ENCODE measurements around the gene FARSB. TPM values are rescaled to one million over a fixed set of nuclear protein-coding genes. Genes with fewer than 3 reads are reported as not detected.

FARSB gene
- total and polyA plus RNA-seq, 4 donors = 9.5 to 17.0 (median 15.5) TPM

DNA sequence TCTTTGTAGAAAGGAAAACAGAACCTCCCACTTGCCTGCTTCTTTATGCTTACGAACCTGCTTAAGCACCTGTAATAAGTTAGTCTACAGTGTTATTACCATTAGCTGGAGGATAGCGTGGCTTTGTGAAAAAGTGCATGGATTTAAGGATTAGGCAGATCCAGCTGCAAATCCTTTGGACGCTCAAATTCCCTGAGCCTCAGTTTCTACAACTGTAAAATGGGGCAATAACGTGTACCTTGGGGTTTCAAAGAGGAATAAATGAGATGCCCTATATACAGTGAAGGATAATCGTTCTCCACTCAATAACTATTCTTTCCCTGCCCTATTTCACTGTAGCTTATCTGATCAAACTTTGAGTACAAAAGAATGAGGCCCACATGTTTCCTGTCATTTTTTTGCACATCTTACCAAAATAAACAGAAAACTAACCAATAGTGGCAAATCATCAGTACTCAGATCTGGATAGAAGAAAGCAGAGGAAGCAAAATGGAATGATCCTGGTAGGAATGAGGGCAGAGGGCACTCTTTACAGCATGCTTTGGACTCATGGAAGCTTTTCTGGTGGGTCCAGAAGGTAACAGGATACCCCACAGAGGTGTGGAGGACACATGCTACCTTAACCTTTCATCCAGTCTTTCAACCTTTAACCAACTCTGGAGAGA lies 30.3 kb upstream of the FARSB start:
- WGBS, 2 donors = 71 to 80% methylated on average over 5 of the region's 5 CpGs
- TF ChIP-seq, protein P1, sequence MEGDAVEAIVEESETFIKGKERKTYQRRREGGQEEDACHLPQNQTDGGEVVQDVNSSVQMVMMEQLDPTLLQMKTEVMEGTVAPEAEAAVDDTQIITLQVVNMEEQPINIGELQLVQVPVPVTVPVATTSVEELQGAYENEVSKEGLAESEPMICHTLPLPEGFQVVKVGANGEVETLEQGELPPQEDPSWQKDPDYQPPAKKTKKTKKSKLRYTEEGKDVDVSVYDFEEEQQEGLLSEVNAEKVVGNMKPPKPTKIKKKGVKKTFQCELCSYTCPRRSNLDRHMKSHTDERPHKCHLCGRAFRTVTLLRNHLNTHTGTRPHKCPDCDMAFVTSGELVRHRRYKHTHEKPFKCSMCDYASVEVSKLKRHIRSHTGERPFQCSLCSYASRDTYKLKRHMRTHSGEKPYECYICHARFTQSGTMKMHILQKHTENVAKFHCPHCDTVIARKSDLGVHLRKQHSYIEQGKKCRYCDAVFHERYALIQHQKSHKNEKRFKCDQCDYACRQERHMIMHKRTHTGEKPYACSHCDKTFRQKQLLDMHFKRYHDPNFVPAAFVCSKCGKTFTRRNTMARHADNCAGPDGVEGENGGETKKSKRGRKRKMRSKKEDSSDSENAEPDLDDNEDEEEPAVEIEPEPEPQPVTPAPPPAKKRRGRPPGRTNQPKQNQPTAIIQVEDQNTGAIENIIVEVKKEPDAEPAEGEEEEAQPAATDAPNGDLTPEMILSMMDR (IDR thresholded peaks at IDR 0.05; ENCODE audit: control extremely low read depth, extremely low read depth) = no peak
- Histone ChIP-seq H3K9me3 (ENCODE audit: control insufficient read depth in 4 of 4, insufficient read depth in 3 of 4, low read length in 3 of 4) (no peaks in the 10 kb centered on the region), H3K9ac (ENCODE audit: insufficient read depth in 1 of 2, low read length in 2 of 2) (no peak overlapping the region), H3K27ac (ENCODE audit: low read depth in 1 of 2, low read length in 1 of 2) (no peak overlapping the region), H3K4me3 (no peak overlapping the region), H3K4me1 (ENCODE audit: control insufficient read depth in 5 of 5, insufficient read depth in 5 of 5, low read length in 5 of 5) (peaks cover 0 to 4% (median 0%) of the 10 kb centered on the region in 5 donors), H3K27me3 (ENCODE audit: control insufficient read depth in 3 of 3, insufficient read depth in 3 of 3, low read length in 2 of 3) (no peaks in the 10 kb centered on the region), H3K36me3 (ENCODE audit: control insufficient read depth in 4 of 4, insufficient read depth in 4 of 4, low read length in 4 of 4) (no peaks in the 10 kb centered on the region)
- no peak for DNase-seq
- no peak for ATAC-seq (ENCODE audit: insufficient read depth, low FRiP score)

DNA sequence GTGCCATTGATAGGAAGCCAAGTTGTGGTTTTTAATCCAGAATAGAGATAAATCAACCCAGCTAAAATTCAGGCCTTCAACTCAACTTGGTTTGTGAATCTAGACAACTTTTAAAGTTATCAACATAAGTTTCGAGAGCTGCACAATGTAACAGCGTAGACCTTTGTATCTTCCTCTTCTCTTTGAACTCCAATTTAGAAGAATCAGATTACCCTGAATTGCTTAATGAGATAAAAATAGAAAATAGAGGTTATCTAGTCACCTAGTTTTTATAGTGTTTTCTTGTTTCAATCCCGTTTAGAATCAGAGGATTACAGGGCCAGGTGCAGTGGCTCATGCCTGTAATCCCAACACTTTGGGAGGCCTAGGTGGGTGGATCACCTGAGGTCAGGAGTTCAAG lies 27.9 kb upstream of the FARSB start:
- H3K27me3 ChIP-seq (ENCODE audit: control insufficient read depth in 3 of 3, insufficient read depth in 3 of 3, low read length in 2 of 3) = peaks cover 0 to 5% (median 0%) of the 10 kb centered on the region in 3 donors
- no peaks in the 10 kb centered on the region for H3K9me3 ChIP-seq (ENCODE audit: control insufficient read depth in 4 of 4, insufficient read depth in 3 of 4, low read length in 3 of 4)
- H3K9ac ChIP-seq (ENCODE audit: insufficient read depth in 1 of 2, low read length in 2 of 2) = no peak overlapping the region
- DNase-seq = no peak
- 85 to 97% methylated on average over 3 of the region's 3 CpGs for WGBS, 2 donors
- H3K36me3 ChIP-seq (ENCODE audit: control insufficient read depth in 4 of 4, insufficient read depth in 4 of 4, low read length in 4 of 4) = no peaks in the 10 kb centered on the region
- H3K4me1 ChIP-seq (ENCODE audit: control insufficient read depth in 5 of 5, insufficient read depth in 5 of 5, low read length in 5 of 5) = no peaks in the 10 kb centered on the region
- no peak for ATAC-seq (ENCODE audit: insufficient read depth, low FRiP score)
- no peak overlapping the region for H3K4me3 ChIP-seq
- TF ChIP-seq, protein P1 (IDR thresholded peaks at IDR 0.05; ENCODE audit: control extremely low read depth, extremely low read depth) = no peak
- no peak overlapping the region for H3K27ac ChIP-seq (ENCODE audit: low read depth in 1 of 2, low read length in 1 of 2)

DNA sequence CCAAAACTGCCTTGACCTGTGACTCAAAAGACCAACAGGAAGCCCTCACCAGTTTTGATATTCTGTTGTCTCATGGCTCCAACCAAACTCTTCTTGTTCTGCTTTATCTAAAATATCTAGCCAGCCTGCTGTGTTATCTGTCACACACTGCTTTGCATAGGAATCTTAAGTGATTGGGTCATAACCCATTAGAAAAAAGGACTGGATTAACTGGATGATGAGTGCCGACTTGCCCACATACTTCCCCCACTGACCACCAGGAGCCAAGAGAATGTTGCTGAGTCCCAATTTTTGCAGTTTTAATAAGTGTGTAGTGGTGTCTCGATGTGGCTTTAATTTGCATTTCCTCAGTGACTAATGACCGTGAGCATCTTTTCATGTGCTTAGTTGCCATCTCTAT lies 22.1 kb upstream of the FARSB start:
- no peak overlapping the region for H3K27ac ChIP-seq (ENCODE audit: low read depth in 1 of 2, low read length in 1 of 2)
- TF ChIP-seq, protein P1 (IDR thresholded peaks at IDR 0.05; ENCODE audit: control extremely low read depth, extremely low read depth) = no peak
- no peak overlapping the region for H3K9ac ChIP-seq (ENCODE audit: insufficient read depth in 1 of 2, low read length in 2 of 2)
- 80 to 81% methylated on average over 3 of the region's 3 CpGs for WGBS, 2 donors
- H3K9me3 ChIP-seq (ENCODE audit: control insufficient read depth in 4 of 4, insufficient read depth in 3 of 4, low read length in 3 of 4) = no peaks in the 10 kb centered on the region
- H3K27me3 ChIP-seq (ENCODE audit: control insufficient read depth in 3 of 3, insufficient read depth in 3 of 3, low read length in 2 of 3) = peaks cover 0 to 23% (median 14%) of the 10 kb centered on the region in 3 donors
- DNase-seq (no peak), ATAC-seq (ENCODE audit: insufficient read depth, low FRiP score) (no peak)
- H3K4me1 ChIP-seq (ENCODE audit: control insufficient read depth in 5 of 5, insufficient read depth in 5 of 5, low read length in 5 of 5) = no peaks in the 10 kb centered on the region
- no peak overlapping the region for H3K4me3 ChIP-seq
- no peaks in the 10 kb centered on the region for H3K36me3 ChIP-seq (ENCODE audit: control insufficient read depth in 4 of 4, insufficient read depth in 4 of 4, low read length in 4 of 4)

DNA sequence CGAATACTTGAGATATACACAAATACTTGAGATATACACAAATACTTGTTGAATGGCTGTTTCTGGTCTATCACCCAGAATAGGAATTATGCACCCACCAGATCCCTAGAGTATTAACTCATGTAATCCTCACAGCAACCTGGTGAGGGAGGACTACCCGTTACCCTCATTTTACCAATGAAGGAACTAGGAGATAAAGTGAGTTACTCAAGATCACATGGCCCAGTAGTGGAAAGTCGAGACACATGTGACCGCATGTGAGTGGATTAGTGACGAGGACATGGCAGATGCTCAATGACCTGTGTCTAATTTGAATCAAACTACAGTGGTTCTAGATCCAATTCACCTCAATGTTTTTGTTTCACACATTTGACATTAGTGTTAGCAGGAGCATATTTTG lies 18.0 kb upstream of the FARSB start:
- TF ChIP-seq, protein P1 (IDR thresholded peaks at IDR 0.05; ENCODE audit: control extremely low read depth, extremely low read depth) = no peak
- H3K4me1 ChIP-seq (ENCODE audit: control insufficient read depth in 5 of 5, insufficient read depth in 5 of 5, low read length in 5 of 5) = peaks cover 0 to 10% (median 0%) of the 10 kb centered on the region in 5 donors

More for the DNA sequence above, 18.0 kb upstream of the FARSB start:
- Histone ChIP-seq H3K27ac (ENCODE audit: low read depth in 1 of 2, low read length in 1 of 2) (no peak overlapping the region), H3K9ac (ENCODE audit: insufficient read depth in 1 of 2, low read length in 2 of 2) (no peak overlapping the region), H3K36me3 (ENCODE audit: control insufficient read depth in 4 of 4, insufficient read depth in 4 of 4, low read length in 4 of 4) (no peaks in the 10 kb centered on the region), H3K27me3 (ENCODE audit: control insufficient read depth in 3 of 3, insufficient read depth in 3 of 3, low read length in 2 of 3) (peaks cover 0 to 27% (median 19%) of the 10 kb centered on the region in 3 donors), H3K9me3 (ENCODE audit: control insufficient read depth in 4 of 4, insufficient read depth in 3 of 4, low read length in 3 of 4) (no peaks in the 10 kb centered on the region), H3K4me3 (no peak overlapping the region)
- DNase-seq = no peak
- 88% methylated on average over 5 of the region's 5 CpGs for WGBS, 2 donors
- no peak for ATAC-seq (ENCODE audit: insufficient read depth, low FRiP score)
